ENCODE measurements around the gene GNB5. TPM values are rescaled to one million over a fixed set of nuclear protein-coding genes. Genes with fewer than 3 reads are reported as not detected.
"Not testable (repeated sequence)": the region's sequence is repeated elsewhere in the genome, so short reads cannot be mapped to it uniquely, and the experiment has no call there.

Gene GNB5
- total RNA-seq, 2 donors from 2014 or later = 19.5 to 21.9 TPM

DNA sequence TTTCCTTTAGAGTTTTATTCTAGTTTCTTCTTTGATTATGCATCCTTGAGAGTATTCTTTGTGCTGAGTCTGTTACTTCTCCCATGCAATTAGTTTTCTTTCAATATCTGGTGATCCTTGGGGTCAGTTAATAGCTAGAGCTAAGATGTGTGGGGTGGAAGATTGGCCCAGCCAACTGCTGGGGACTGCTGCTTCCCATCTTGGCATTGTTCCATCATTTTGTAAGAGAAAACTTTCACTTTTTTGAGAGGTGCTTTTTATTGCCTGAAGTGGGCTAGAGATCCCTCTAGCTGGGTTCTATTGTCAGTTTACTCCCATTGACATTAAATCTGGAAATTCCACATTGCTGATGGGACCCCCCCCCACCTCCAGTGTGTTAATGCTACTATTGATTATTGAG lies 94.0 kb downstream of the GNB5 start:
- no peak for ATAC-seq (replicated peaks)
- Mint-ChIP-seq H3K27me3 (peaks cover 16% of the 10 kb centered on the region), H3K36me3 (ENCODE audit: low read depth) (no peaks in the 10 kb centered on the region), H3K9me3 (no peaks in the 10 kb centered on the region), H3K4me1 (no peaks in the 10 kb centered on the region), H3K27ac (no peak overlapping the region), H3K4me3 (no peak overlapping the region)

DNA sequence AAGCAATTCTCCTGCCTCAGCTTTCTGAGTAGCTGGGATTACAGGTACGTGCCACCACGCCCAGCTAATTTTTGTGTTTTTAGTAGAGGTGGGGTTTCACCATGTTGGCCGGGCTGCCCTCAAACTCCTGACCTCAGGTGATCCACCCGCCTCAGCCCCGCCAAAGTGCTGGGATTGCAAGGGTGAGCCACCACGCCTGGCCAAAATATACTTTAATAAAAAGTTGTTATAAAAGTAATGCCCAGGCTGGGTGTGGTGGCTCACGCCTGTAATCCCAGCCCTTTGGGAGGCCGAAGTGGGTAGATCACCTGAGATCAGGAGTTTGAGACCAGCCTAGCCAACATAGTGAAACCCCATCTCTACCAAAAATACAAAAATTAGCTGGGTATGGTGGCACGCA lies 94.7 kb downstream of the GNB5 start:
- not testable (repeated sequence) for ATAC-seq (replicated peaks); H3K4me1 Mint-ChIP-seq; H3K4me3 Mint-ChIP-seq; H3K36me3 Mint-ChIP-seq (ENCODE audit: low read depth); H3K9me3 Mint-ChIP-seq; H3K27ac Mint-ChIP-seq
- peaks cover 13% of the 10 kb centered on the region for H3K27me3 Mint-ChIP-seq

DNA sequence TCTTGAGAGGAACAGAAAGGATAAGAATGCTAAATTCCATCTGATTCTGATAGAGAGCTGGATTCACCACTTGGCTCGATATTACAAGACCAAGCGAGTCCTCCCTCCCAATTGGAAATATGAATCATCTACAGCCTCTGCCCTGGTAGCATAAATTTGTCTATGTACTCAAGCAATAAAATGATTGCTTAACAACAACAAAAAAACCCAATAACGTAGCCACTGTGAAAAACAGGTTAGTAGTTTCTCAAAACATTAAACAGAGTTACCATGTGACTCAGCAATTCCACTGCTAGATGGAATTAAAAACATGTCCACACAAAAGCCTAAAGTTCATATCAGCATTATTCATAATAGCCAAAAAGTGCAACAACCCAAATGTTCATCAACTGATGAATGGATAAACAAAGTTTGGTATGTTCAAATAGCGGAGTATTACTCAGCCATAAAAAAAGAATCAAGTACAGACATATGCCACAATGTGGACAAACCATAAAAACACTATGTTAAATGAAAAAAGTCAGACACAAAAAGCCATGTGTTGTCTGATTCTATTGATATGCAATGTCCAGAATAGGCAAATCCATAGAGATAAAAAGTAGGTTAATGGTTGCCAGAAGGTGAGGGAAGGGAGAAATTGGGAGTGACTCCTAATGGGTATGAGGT lies 95.5 kb downstream of the GNB5 start:
- Mint-ChIP-seq H3K27me3 (peaks cover 13% of the 10 kb centered on the region), H3K4me3 (no peak overlapping the region), H3K27ac (no peak overlapping the region), H3K36me3 (ENCODE audit: low read depth) (no peaks in the 10 kb centered on the region), H3K4me1 (no peaks in the 10 kb centered on the region), H3K9me3 (no peaks in the 10 kb centered on the region)
- no peak for ATAC-seq (replicated peaks)

DNA sequence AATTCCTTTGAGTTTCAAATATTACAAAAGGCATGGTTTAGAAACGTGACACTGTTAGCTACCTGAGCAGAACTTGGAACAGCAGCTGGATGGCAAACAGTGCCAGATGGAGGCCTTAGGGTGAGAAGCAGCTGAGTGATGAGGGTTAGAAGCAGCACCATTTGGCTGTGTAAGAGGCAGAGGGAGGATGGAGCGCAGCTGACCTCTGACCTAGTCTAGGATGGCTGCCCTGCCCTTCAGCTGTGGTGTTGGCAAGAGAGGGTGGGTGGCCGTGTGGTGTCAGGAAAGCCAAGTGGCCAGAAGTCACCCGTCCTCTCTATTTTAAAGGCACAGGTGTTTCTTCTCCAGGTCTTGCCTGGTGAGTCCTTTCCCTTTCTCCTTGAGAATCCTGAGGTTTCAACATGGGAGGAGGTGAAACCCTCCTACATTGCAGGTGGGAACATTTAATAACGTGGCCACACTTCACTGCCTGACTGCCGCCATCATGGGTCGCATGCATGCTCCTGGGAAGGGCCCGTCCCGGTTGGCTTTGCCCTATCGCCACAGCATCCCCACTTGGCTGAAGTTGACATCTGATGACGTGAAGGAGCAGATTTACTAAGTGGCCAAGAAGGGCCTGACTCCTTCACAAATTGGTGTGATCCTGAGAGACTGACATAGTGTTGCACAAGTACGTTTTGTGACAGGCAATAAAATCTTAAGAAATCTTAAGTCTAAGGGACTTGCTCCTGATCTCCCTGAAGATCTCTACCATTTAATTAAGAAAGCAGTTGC lies 96.2 kb downstream of the GNB5 start:
- peaks cover 5% of the 10 kb centered on the region for H3K9me3 Mint-ChIP-seq
- no peak overlapping the region for H3K4me3 Mint-ChIP-seq
- no peak overlapping the region for H3K27ac Mint-ChIP-seq
- H3K27me3 Mint-ChIP-seq = peaks cover 16% of the 10 kb centered on the region
- no peaks in the 10 kb centered on the region for H3K36me3 Mint-ChIP-seq (ENCODE audit: low read depth)
- ATAC-seq (replicated peaks) = no peak
- H3K4me1 Mint-ChIP-seq = no peaks in the 10 kb centered on the region

DNA sequence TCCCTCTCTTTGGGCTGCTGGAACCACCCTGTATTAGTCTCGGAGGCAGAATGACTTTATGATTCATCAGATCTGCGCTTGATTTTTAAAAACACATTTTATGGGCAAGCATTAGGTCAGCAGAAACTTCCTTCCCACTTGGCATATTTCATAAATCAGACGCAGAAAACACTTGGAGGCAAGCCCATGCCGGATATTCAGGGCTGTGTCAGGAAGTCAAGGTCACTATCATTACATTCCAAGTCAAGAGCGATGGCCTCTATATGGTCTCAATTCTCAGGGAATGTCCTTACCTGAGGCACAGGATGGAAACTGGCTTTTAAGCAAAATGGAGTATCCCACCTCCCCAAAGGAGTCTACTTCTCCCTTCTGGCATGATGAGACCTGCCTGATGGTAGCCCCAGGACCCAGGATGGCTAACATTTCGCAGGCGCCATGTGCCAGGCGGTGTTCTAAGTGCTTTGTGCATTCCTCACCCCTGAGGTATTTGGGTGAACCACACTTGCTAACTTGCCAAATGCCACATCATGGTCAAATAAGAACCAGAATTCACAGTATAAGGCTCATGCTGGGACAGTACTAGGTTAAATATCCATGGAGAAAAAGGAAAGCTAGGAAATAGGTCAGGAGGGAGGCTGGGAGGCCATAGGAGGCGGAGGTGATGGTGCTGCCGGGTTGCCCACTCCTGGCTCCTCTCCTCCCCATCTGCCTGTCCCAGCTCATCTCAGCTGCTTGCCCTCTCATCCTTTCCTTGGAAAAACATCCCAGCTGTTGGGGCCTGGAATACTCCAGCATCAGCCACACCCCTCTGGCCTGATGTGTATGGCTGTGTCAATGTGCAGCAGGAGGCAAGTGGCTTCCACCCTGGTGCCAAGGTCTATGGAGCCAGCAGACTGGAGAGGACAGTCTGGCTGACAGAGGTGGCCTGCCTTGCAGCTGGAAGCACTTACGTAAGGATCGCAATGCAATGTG lies 97.4 kb downstream of the GNB5 start:
- Mint-ChIP-seq H3K27me3 (peaks cover 12% of the 10 kb centered on the region), H3K27ac (no peak overlapping the region), H3K4me3 (no peak overlapping the region), H3K9me3 (peaks cover 9% of the 10 kb centered on the region), H3K36me3 (ENCODE audit: low read depth) (no peaks in the 10 kb centered on the region), H3K4me1 (no peaks in the 10 kb centered on the region)
- ATAC-seq (replicated peaks) = no peak

DNA sequence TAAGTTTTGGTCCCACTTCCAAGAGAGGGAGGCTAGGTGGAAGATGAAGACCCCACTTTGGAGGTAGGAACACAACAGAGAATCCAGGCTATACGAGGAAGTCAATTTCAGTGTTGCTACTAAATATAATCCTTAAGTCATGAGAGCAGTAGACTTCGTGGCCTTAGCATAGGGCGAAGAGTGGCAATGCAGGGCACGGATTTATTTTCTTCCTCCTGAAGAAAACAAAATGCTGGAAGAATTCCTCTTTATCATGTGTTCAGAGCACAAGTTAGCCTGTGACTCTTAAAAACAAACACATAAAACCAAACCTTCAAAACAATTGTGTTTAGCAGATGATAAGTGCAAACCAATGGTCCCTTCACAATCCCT lies 98.0 kb downstream of the GNB5 start:
- H3K27me3 Mint-ChIP-seq = peaks cover 12% of the 10 kb centered on the region

DNA sequence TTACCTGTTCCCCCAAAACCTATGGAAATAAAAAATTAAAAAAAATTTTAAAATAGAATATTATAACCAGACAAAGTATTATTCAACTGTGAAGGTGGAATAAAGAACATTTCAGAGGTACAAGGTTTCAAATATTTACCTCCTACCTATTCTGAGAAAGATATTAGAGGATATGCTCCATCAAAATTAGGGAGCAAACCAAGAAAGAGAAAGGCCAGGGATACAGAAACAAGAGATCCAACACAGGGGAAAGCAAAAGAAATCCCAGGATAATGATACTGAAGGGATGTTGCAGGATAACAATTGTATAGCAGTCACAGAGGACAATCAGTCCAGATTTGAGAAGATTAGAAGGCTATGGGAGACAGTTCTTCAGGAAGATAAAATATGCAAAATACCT lies 101.0 kb downstream of the GNB5 start:
- Mint-ChIP-seq H3K9me3 (peaks cover 9% of the 10 kb centered on the region), H3K4me1 (no peaks in the 10 kb centered on the region), H3K4me3 (no peak overlapping the region), H3K27me3 (peaks cover 10% of the 10 kb centered on the region), H3K36me3 (ENCODE audit: low read depth) (no peaks in the 10 kb centered on the region), H3K27ac (no peak overlapping the region)
- no peak for ATAC-seq (replicated peaks)

More for the DNA sequence above, 98.0 kb downstream of the GNB5 start:
- H3K36me3 Mint-ChIP-seq (ENCODE audit: low read depth) = no peaks in the 10 kb centered on the region
- H3K27ac Mint-ChIP-seq = no peak overlapping the region
- ATAC-seq (replicated peaks) = no peak
- H3K4me1 Mint-ChIP-seq = no peaks in the 10 kb centered on the region
- peaks cover 9% of the 10 kb centered on the region for H3K9me3 Mint-ChIP-seq
- no peak overlapping the region for H3K4me3 Mint-ChIP-seq

DNA sequence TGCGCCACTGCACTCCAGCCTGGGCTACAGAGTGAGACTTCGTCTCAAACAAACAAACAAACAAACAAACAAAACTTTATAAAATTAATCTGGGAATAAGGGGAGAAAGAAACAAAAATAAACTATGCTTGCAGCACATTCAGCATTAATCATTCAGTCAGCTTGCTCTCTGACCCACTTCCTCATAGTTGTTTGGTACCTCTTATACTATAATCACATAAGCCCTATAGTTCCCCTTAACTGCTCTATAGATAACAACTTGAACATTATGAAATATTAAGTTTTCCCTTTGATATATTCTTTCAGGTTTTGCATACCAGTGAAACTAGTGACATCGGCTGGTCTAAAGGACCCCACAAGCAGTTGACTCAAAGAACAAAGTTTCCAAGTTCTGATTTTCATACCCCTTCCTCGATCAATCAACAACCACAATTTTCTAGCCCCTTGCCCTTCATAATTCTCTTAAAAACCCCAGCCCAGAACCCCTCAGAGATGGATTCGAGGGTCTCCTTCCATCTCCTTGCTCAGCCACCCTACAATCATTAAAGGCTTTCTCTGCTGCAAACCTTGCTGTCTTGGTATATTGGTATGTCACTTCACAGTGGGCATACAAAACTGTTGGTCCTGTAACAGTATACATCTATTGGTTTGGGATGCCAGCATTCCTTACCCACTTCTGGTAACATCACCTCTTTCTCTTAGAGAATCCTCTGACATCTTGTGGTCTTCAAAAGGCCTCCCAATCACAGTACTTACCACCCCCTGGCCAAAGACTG lies 105.0 kb downstream of the GNB5 start:
- Mint-ChIP-seq H3K4me3 (no peak overlapping the region), H3K27ac (no peak overlapping the region), H3K27me3 (peaks cover 3% of the 10 kb centered on the region), H3K4me1 (peaks cover 3% of the 10 kb centered on the region), H3K36me3 (ENCODE audit: low read depth) (no peaks in the 10 kb centered on the region), H3K9me3 (peaks cover 9% of the 10 kb centered on the region)
- no peak for ATAC-seq (replicated peaks)

DNA sequence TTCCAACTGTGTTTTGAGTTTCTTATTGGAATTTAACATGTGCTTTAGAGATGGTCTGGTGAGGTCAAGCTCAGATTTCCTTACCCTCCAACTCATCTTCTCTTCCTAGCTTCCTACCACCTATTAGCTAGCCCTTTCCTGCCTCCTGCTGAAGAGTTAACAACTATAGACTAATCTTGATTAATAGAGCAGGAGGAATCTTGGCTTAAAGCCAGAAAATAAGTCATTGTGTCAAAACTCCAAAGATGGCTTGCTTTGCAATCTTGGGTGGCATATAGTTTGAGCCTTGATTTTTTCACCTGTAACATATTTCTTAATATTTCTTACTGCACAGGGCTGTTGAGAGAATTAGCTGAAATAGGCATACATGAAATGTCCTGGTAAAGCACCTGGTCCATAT lies 105.9 kb downstream of the GNB5 start:
- Mint-ChIP-seq H3K27ac (no peak overlapping the region), H3K4me1 (peaks cover 3% of the 10 kb centered on the region), H3K4me3 (no peak overlapping the region), H3K9me3 (peaks cover 8% of the 10 kb centered on the region), H3K27me3 (peaks cover 2% of the 10 kb centered on the region), H3K36me3 (ENCODE audit: low read depth) (no peaks in the 10 kb centered on the region)
- no peak for ATAC-seq (replicated peaks)

DNA sequence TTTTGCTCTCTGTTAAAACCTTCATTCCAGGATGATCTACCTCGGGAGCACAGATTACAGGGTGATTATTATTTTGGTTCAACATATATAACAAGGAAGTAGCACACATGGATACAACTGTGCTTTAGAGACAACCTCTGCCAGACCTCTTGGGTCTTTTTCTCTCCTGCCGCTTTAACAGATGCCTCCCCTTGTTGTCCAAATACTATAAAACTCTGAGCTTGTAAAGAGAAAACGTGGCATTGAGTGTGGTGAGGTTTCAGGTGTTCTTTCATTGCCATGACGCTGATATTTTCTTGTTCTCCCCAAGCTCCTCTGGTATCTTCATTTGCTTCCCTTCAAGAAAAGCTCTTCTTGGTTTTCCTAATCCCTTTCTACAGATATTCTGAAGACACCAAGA lies 107.6 kb downstream of the GNB5 start:
- no peak for ATAC-seq (replicated peaks)
- no peaks in the 10 kb centered on the region for H3K36me3 Mint-ChIP-seq (ENCODE audit: low read depth)
- H3K9me3 Mint-ChIP-seq = no peaks in the 10 kb centered on the region
- H3K4me1 Mint-ChIP-seq = peaks cover 8% of the 10 kb centered on the region
- no peak overlapping the region for H3K27ac Mint-ChIP-seq
- no peaks in the 10 kb centered on the region for H3K27me3 Mint-ChIP-seq
- no peak overlapping the region for H3K4me3 Mint-ChIP-seq

DNA sequence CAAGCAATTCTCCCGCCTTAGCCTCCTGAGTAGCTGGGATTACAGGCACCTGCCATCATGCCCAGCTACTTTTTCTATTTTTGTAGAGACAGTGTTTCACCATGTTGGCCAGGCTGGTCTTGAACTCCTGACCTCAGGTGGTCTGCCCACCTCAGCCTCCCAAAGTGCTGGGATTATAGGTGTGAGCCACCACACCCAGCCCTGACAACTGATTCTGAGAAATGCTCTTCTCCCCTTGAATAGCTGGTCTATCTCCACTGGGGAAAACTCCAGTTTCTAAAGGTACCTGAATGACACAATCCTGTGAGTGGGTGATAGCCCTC lies 108.2 kb downstream of the GNB5 start:
- H3K4me3 Mint-ChIP-seq; H3K36me3 Mint-ChIP-seq (ENCODE audit: low read depth); ATAC-seq (replicated peaks); H3K4me1 Mint-ChIP-seq; H3K27ac Mint-ChIP-seq; H3K9me3 Mint-ChIP-seq; H3K27me3 Mint-ChIP-seq: not testable (repeated sequence)

DNA sequence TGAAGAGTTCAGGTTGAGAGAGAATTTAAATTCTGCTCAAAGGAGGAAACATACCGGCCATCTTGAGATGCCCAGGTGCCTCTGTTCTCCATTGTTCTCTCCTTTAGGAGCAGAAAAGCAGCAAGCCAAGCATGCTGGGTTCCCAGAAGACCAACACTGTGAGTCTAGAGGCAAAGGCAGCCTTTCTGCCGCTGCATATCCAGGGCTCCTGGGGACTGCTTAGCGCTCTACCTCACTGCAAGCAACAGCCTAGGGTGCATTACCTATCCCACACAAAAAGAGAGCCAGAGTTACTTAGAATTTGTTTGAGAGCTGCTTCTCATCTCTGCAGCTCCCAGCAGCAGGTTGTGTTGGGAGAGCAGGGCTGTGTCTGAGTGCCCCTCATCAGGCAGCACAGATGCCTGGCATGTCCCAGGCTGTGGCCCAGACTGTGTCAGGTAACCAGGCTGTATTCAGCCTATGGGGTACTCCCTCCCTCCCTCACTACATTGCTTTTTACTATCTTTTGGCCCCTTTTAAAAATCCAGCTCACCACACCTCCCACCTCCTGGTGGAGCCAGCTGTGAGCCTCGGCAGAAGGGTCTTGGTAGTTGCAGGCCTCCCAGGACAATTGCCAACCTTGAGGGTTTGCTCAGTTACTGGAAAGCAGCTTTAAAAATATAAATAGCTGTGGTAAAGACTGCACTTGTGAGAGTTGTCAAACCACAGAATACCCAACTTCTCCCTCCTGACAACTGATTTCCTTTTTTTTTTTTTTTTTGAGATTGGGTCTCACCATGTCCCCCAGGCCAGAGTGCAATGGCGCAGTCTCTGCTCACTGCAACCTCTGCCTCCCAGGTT lies 108.8 kb downstream of the GNB5 start:
- H3K36me3 Mint-ChIP-seq (ENCODE audit: low read depth) = no peaks in the 10 kb centered on the region
- H3K9me3 Mint-ChIP-seq = no peaks in the 10 kb centered on the region
- ATAC-seq (replicated peaks) = no peak
- no peak overlapping the region for H3K27ac Mint-ChIP-seq
- H3K4me1 Mint-ChIP-seq = peaks cover 8% of the 10 kb centered on the region
- H3K27me3 Mint-ChIP-seq = no peaks in the 10 kb centered on the region
- H3K4me3 Mint-ChIP-seq = no peak overlapping the region

DNA sequence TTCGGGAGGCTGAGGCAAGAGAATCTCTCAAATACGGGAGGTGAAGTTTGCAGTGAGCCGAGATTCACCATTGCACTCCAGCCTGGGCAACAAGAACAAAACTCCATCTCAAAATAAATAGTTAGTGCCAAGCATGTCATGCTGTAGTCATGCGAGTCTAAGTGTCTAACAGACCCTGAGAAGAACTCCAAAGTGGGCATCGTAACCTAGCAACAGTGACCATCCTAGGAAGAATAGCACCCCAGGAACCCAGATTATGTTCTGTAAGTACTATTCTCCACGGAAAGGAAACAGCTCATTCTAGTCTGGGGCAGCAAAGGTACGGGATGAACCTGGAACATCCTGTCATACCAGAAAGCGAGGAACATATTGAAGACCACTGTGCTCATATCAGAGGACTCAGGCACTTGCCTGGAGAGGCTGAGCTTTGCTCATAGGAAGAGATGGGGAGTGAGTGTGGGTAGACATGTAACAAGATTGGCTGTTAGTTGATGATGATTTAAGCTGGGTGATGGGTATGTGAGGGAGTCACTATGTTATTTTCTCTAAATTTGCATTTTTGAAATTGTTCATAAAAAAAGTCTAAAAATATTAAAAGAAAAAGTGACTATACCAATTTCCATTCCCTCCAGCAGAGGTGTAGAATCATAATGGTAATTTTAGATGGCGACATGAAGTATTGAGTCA lies 110.3 kb downstream of the GNB5 start:
- ATAC-seq (replicated peaks) = no peak
- Mint-ChIP-seq H3K27ac (no peak overlapping the region), H3K27me3 (no peaks in the 10 kb centered on the region), H3K36me3 (ENCODE audit: low read depth) (no peaks in the 10 kb centered on the region), H3K4me1 (peaks cover 15% of the 10 kb centered on the region), H3K4me3 (no peak overlapping the region), H3K9me3 (no peaks in the 10 kb centered on the region)
